Measurements from ENCODE around the gene KRTAP10-3. TPM values are rescaled to one million over a fixed set of nuclear protein-coding genes. Genes with fewer than 3 reads are reported as not detected.
"Not testable (repeated sequence)": the region's sequence is repeated elsewhere in the genome, so short reads cannot be mapped to it uniquely, and the experiment has no call there.

KRTAP10-3 gene
- polyA plus RNA-seq, 2 donors, result not detected

DNA sequence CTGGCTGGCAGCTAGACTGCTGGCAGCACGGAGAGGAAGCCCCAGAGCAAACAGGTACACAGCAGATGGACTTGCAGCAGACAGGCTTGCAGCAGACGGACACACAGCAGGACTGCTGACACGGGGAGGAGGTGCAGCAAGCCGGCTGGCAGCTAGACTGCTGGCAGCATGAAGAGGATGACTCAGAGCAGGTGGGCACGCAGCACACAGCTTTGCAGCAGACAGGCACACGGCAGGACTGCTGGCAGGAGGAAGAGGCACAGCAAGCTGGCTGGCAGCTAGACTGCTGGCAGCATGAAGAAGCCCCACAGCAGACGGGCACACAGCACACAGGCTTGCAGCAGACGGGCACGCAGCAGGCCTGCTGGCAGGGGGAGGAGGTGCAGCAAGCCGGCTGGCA lies 7.8 kb downstream of the KRTAP10-3 start:
- Histone ChIP-seq H3K9me3 (ENCODE audit: control insufficient read depth in 2 of 2, insufficient read depth in 1 of 2, low read depth in 1 of 2, low read length in 1 of 2) (no peaks in the 10 kb centered on the region), H3K4me1 (ENCODE audit: control insufficient read depth in 2 of 2, insufficient read depth in 2 of 2, low read length in 1 of 2) (peaks cover 4 to 7% of the 10 kb centered on the region in 2 donors), H3K27me3 (ENCODE audit: control insufficient read depth in 1 of 2, insufficient read depth in 2 of 2, low read length in 2 of 2) (no peaks in the 10 kb centered on the region), H3K27ac (ENCODE audit: low read depth in 2 of 2, low read length in 1 of 2) (no peak overlapping the region), H3K4me3 (ENCODE audit: low read depth in 1 of 2, low read length in 2 of 2) (no peak overlapping the region), H3K36me3 (ENCODE audit: control insufficient read depth in 2 of 2, insufficient read depth in 2 of 2, low read length in 1 of 2) (no peaks in the 10 kb centered on the region)
- 45 to 49% methylated on average over 10 of the region's 10 CpGs for WGBS, 2 donors

- not testable (repeated sequence) for H3K4me1 ChIP-seq (ENCODE audit: control insufficient read depth in 2 of 2, insufficient read depth in 2 of 2, low read length in 1 of 2); H3K4me3 ChIP-seq (ENCODE audit: low read depth in 1 of 2, low read length in 2 of 2); H3K9me3 ChIP-seq (ENCODE audit: control insufficient read depth in 2 of 2, insufficient read depth in 1 of 2, low read depth in 1 of 2, low read length in 1 of 2); H3K27me3 ChIP-seq (ENCODE audit: control insufficient read depth in 1 of 2, insufficient read depth in 2 of 2, low read length in 2 of 2); H3K36me3 ChIP-seq (ENCODE audit: control insufficient read depth in 2 of 2, insufficient read depth in 2 of 2, low read length in 1 of 2); H3K27ac ChIP-seq (ENCODE audit: low read depth in 2 of 2, low read length in 1 of 2)
- 55 to 65% methylated on average over 12 to 17 of the region's 17 CpGs for WGBS, 2 donors
Measured at GRCh38 chr21:44550285-44550684, 8.3 kb downstream of the KRTAP10-3 start.

- H3K27ac ChIP-seq (ENCODE audit: low read depth in 2 of 2, low read length in 1 of 2), result no peak overlapping the region
- no peaks in the 10 kb centered on the region for H3K36me3 ChIP-seq (ENCODE audit: control insufficient read depth in 2 of 2, insufficient read depth in 2 of 2, low read length in 1 of 2)
- no peaks in the 10 kb centered on the region for H3K9me3 ChIP-seq (ENCODE audit: control insufficient read depth in 2 of 2, insufficient read depth in 1 of 2, low read depth in 1 of 2, low read length in 1 of 2)
- H3K27me3 ChIP-seq (ENCODE audit: control insufficient read depth in 1 of 2, insufficient read depth in 2 of 2, low read length in 2 of 2), result no peaks in the 10 kb centered on the region
- no peak overlapping the region for H3K4me3 ChIP-seq (ENCODE audit: low read depth in 1 of 2, low read length in 2 of 2)
- H3K4me1 ChIP-seq (ENCODE audit: control insufficient read depth in 2 of 2, insufficient read depth in 2 of 2, low read length in 1 of 2), result peaks cover 4 to 7% of the 10 kb centered on the region in 2 donors
- 69 to 70% methylated on average over 25 of the region's 25 CpGs for WGBS, 2 donors
Measured at GRCh38 chr21:44549525-44550211, 8.9 kb downstream of the KRTAP10-3 start.

- Histone ChIP-seq H3K27ac (ENCODE audit: low read depth in 2 of 2, low read length in 1 of 2) (no peak overlapping the region), H3K36me3 (ENCODE audit: control insufficient read depth in 2 of 2, insufficient read depth in 2 of 2, low read length in 1 of 2) (no peaks in the 10 kb centered on the region), H3K4me1 (ENCODE audit: control insufficient read depth in 2 of 2, insufficient read depth in 2 of 2, low read length in 1 of 2) (peaks cover 4 to 7% of the 10 kb centered on the region in 2 donors), H3K4me3 (ENCODE audit: low read depth in 1 of 2, low read length in 2 of 2) (peak overlapping the region in 1 of 2 donors; percentile 1), H3K27me3 (ENCODE audit: control insufficient read depth in 1 of 2, insufficient read depth in 2 of 2, low read length in 2 of 2) (no peaks in the 10 kb centered on the region), H3K9me3 (ENCODE audit: control insufficient read depth in 2 of 2, insufficient read depth in 1 of 2, low read depth in 1 of 2, low read length in 1 of 2) (no peaks in the 10 kb centered on the region)
- WGBS, 2 donors, result 25 to 26% methylated on average over 14 of the region's 14 CpGs
Measured at GRCh38 chr21:44548922-44549321, 9.7 kb downstream of the KRTAP10-3 start.

DNA sequence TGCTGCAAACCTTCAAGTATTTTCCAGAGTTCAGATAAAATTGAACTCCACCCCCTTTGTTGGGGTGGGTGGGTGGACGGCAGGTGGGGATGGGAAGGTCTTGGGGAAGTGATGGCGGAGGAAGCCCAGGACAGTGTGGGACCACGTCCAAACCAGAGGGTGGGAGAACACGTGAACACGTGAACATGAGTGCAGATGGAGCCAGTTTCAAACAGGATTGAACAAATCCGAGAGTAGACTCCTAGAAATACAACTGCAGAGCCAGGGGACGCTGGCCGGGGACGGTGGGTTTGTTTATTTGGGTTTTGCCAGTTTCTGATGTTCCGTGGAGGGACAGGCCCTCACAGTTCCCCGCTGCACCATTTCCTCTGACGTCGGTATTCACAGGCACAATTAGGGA lies 10.2 kb downstream of the KRTAP10-3 start:
- Histone ChIP-seq H3K9me3 (ENCODE audit: control insufficient read depth in 2 of 2, insufficient read depth in 1 of 2, low read depth in 1 of 2, low read length in 1 of 2) (no peaks in the 10 kb centered on the region), H3K36me3 (ENCODE audit: control insufficient read depth in 2 of 2, insufficient read depth in 2 of 2, low read length in 1 of 2) (no peaks in the 10 kb centered on the region), H3K4me3 (ENCODE audit: low read depth in 1 of 2, low read length in 2 of 2) (peak overlapping the region in 1 of 2 donors; percentile 19), H3K4me1 (ENCODE audit: control insufficient read depth in 2 of 2, insufficient read depth in 2 of 2, low read length in 1 of 2) (peaks cover 4 to 7% of the 10 kb centered on the region in 2 donors), H3K27me3 (ENCODE audit: control insufficient read depth in 1 of 2, insufficient read depth in 2 of 2, low read length in 2 of 2) (no peaks in the 10 kb centered on the region), H3K27ac (ENCODE audit: low read depth in 2 of 2, low read length in 1 of 2) (no peak overlapping the region)
- WGBS, 2 donors, result 43 to 45% methylated on average over 13 of the region's 13 CpGs

DNA sequence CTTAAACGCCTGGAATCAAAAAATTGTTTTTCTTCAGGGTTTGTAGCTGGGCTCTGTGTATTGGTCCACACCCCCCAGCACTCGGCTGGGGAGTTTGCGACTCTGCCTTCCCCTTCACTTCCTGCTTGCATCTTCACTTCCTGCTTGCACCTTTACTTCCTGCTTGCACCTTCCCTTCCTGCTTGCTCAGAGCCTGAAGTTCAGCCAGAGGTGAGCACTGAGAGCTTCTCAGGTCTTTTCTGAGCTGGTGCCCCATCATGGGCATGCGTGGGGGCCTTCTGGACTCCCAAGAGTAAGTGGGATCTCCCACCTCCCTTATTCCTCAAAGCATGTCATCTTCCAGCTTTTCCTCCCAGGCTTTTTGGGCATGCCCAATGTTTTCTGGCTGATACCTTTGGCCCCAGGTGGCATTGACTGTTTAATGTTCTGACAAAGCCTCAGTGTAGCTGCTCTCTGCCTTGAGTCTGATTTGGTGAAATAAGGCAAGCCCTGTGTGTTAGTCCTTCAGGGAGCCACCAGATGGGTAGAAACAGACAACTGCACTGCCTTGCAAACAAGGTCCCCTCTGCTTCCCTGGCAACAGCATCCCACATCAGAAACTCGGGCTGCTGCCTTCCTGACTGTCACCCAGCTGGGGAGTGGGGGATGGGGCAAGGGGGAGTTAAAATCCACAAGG lies 10.8 kb downstream of the KRTAP10-3 start:
- H3K27ac ChIP-seq (ENCODE audit: low read depth in 2 of 2, low read length in 1 of 2), result no peak overlapping the region
- H3K9me3 ChIP-seq (ENCODE audit: control insufficient read depth in 2 of 2, insufficient read depth in 1 of 2, low read depth in 1 of 2, low read length in 1 of 2), result no peaks in the 10 kb centered on the region
- no peaks in the 10 kb centered on the region for H3K36me3 ChIP-seq (ENCODE audit: control insufficient read depth in 2 of 2, insufficient read depth in 2 of 2, low read length in 1 of 2)
- peaks cover 4 to 7% of the 10 kb centered on the region in 2 donors for H3K4me1 ChIP-seq (ENCODE audit: control insufficient read depth in 2 of 2, insufficient read depth in 2 of 2, low read length in 1 of 2)
- H3K4me3 ChIP-seq (ENCODE audit: low read depth in 1 of 2, low read length in 2 of 2), result no peak overlapping the region
- no peaks in the 10 kb centered on the region for H3K27me3 ChIP-seq (ENCODE audit: control insufficient read depth in 1 of 2, insufficient read depth in 2 of 2, low read length in 2 of 2)
- WGBS, 2 donors, result 53 to 61% methylated on average over 5 of the region's 5 CpGs

DNA sequence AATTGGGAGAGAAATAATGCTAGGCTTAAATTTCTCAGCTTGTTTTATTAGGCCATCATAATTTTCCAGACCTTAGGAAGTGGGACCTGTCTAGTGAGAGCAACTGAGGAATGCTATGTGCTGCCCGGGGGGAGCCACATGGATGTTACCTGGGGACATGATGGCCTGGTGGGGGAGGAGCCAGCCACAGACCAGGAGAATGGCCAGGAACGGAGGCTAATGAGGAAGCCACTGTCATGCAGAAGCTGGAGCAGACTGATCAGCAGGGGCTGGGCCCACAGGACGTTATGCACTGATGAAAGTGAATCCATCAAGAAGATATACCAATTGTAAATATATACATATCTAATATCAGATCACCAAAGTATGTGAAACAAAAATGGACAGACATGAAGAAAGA lies 14.0 kb downstream of the KRTAP10-3 start:
- Histone ChIP-seq H3K27me3 (ENCODE audit: control insufficient read depth in 1 of 2, insufficient read depth in 2 of 2, low read length in 2 of 2) (no peaks in the 10 kb centered on the region), H3K36me3 (ENCODE audit: control insufficient read depth in 2 of 2, insufficient read depth in 2 of 2, low read length in 1 of 2) (no peaks in the 10 kb centered on the region)
- WGBS, 2 donors, result 67 to 83% methylated on average over 3 of the region's 3 CpGs

GRCh38 chr21:44542716-44543115 lies 15.9 kb downstream of the KRTAP10-3 start:
- H3K36me3 ChIP-seq (ENCODE audit: control insufficient read depth in 2 of 2, insufficient read depth in 2 of 2, low read length in 1 of 2), result no peaks in the 10 kb centered on the region
- no peaks in the 10 kb centered on the region for H3K9me3 ChIP-seq (ENCODE audit: control insufficient read depth in 2 of 2, insufficient read depth in 1 of 2, low read depth in 1 of 2, low read length in 1 of 2)
- no peak overlapping the region for H3K4me3 ChIP-seq (ENCODE audit: low read depth in 1 of 2, low read length in 2 of 2)
- H3K4me1 ChIP-seq (ENCODE audit: control insufficient read depth in 2 of 2, insufficient read depth in 2 of 2, low read length in 1 of 2), result no peaks in the 10 kb centered on the region
- no peak overlapping the region for H3K27ac ChIP-seq (ENCODE audit: low read depth in 2 of 2, low read length in 1 of 2)
- H3K27me3 ChIP-seq (ENCODE audit: control insufficient read depth in 1 of 2, insufficient read depth in 2 of 2, low read length in 2 of 2), result no peaks in the 10 kb centered on the region
- WGBS, 2 donors, result 86 to 89% methylated on average over 1 of the region's 1 CpG

More for the DNA sequence above, 14.0 kb downstream of the KRTAP10-3 start:
- H3K4me3 ChIP-seq (ENCODE audit: low read depth in 1 of 2, low read length in 2 of 2), result no peak overlapping the region
- H3K27ac ChIP-seq (ENCODE audit: low read depth in 2 of 2, low read length in 1 of 2), result no peak overlapping the region
- peaks cover 0 to 3% of the 10 kb centered on the region in 2 donors for H3K4me1 ChIP-seq (ENCODE audit: control insufficient read depth in 2 of 2, insufficient read depth in 2 of 2, low read length in 1 of 2)
- no peaks in the 10 kb centered on the region for H3K9me3 ChIP-seq (ENCODE audit: control insufficient read depth in 2 of 2, insufficient read depth in 1 of 2, low read depth in 1 of 2, low read length in 1 of 2)

DNA sequence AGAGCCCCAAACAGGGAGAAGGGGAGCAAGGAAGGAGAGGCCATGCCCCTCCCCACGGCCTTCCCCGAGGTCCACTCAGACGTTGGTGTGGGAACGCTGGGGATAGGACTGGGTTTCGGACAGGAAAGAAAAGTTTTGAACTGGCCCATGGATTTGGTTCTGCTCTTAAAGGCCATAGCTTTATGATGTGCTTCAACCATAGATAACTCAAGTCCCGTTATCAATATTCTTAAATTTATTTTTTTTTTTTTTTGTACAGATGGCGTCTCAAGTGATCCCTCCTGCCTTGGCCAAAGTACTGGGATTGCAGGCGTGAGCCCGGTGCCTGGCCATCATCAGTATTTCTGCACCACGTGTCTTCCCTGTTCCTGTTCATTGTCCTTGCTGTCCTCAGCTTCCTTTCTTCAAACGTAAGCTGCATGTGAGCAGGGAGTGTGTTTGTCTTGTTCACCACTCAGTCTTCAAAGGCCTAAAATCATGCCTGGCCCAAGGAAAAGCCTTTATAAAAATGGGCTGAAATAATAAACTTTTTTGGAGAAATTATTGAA lies 17.8 kb downstream of the KRTAP10-3 start:
- no peaks in the 10 kb centered on the region for H3K27me3 ChIP-seq (ENCODE audit: control insufficient read depth in 1 of 2, insufficient read depth in 2 of 2, low read length in 2 of 2)
- H3K4me1 ChIP-seq (ENCODE audit: control insufficient read depth in 2 of 2, insufficient read depth in 2 of 2, low read length in 1 of 2), result no peaks in the 10 kb centered on the region
- H3K27ac ChIP-seq (ENCODE audit: low read depth in 2 of 2, low read length in 1 of 2), result no peak overlapping the region
- H3K4me3 ChIP-seq (ENCODE audit: low read depth in 1 of 2, low read length in 2 of 2), result no peak overlapping the region
- H3K36me3 ChIP-seq (ENCODE audit: control insufficient read depth in 2 of 2, insufficient read depth in 2 of 2, low read length in 1 of 2), result no peaks in the 10 kb centered on the region
- WGBS, 2 donors, result 84 to 85% methylated on average over 11 of the region's 11 CpGs
- no peaks in the 10 kb centered on the region for H3K9me3 ChIP-seq (ENCODE audit: control insufficient read depth in 2 of 2, insufficient read depth in 1 of 2, low read depth in 1 of 2, low read length in 1 of 2)
